Neural crest cell (in vitro differentiated cells): ENCODE results near the gene PRDM16. TPM values are rescaled to one million over a fixed set of nuclear protein-coding genes. Genes with fewer than 3 reads are reported as not detected.

ENCODE experiments used
- DNase-seq: peaks from one replicate; pipeline ENCODE4 v3.0.0; 2021; ENCODE audit warnings: low read depth, mixed read lengths, low spot score
- H3K27ac Mint-ChIP-seq: one replicate; pipeline ENCODE4 v1.8.0; 2021; ENCODE audit warnings: mild to moderate bottlenecking, mixed read lengths; ENCODE audit not compliant: unreplicated experiment
- H3K27me3 Mint-ChIP-seq: 2 replicates; pipeline ENCODE4 v1.8.0; 2021; ENCODE audit warnings: low read depth, mild to moderate bottlenecking, mixed read lengths
- H3K36me3 Mint-ChIP-seq: 2 replicates; pipeline ENCODE4 v1.8.0; 2021; ENCODE audit warnings: low read depth, mild to moderate bottlenecking, mixed read lengths
- H3K4me1 Mint-ChIP-seq: 2 replicates; pipeline ENCODE4 v1.8.0; 2021; ENCODE audit warnings: mixed read lengths
- H3K4me3 Mint-ChIP-seq: one replicate; pipeline ENCODE4 v1.8.0; 2021; ENCODE audit warnings: mild to moderate bottlenecking, mixed read lengths
- H3K9me3 Mint-ChIP-seq: 2 replicates; pipeline ENCODE4 v1.8.0; 2021; ENCODE audit warnings: mixed read lengths
- CTCF ChIP-seq: fragments of 200-600 bp; sonication (generic); conservative IDR thresholded peaks from 2 replicates; pipeline ENCODE4 v1.5.0; 2021; ENCODE audit warnings: antibody characterized with exemption, mild to moderate bottlenecking
- total RNA-seq: library from RNA; stranded (reverse); gene quantifications from 2 replicates; pipeline ENCODE4 v1.2.1, GENCODE V29; 2021

PRDM16 gene
- total RNA-seq, 1 donor from 2014 or later: 11.7 TPM

GRCh38 chr1:3155056-3155925 is 86.3 kb downstream of the PRDM16 start:
- H3K9me3 Mint-ChIP-seq: no peaks in the 10 kb centered on the region
- peaks cover 4% of the 10 kb centered on the region for H3K27me3 Mint-ChIP-seq
- no peak for DNase-seq
- H3K4me3 Mint-ChIP-seq: no peak overlapping the region
- TF ChIP-seq CTCF: no peak
- H3K4me1 Mint-ChIP-seq: peaks cover 22% of the 10 kb centered on the region
- no peaks in the 10 kb centered on the region for H3K36me3 Mint-ChIP-seq
- H3K27ac Mint-ChIP-seq: no peak overlapping the region

- Mint-ChIP-seq H3K4me3 (no peak overlapping the region), H3K4me1 (peaks cover 22% of the 10 kb centered on the region), H3K9me3 (no peaks in the 10 kb centered on the region), H3K27me3 (peaks cover 4% of the 10 kb centered on the region), H3K36me3 (no peaks in the 10 kb centered on the region), H3K27ac (no peak overlapping the region)
- no peak for DNase-seq
- no peak for TF ChIP-seq CTCF
Observed at GRCh38 chr1:3155926-3156220, 86.9 kb downstream of the PRDM16 start.

GRCh38 chr1:3156936-3157335 is 87.9 kb downstream of the PRDM16 start:
- no peaks in the 10 kb centered on the region for H3K36me3 Mint-ChIP-seq
- peaks cover 4% of the 10 kb centered on the region for H3K27me3 Mint-ChIP-seq
- H3K4me3 Mint-ChIP-seq: no peak overlapping the region
- no peaks in the 10 kb centered on the region for H3K9me3 Mint-ChIP-seq
- DNase-seq: no peak
- H3K27ac Mint-ChIP-seq: no peak overlapping the region
- no peak for TF ChIP-seq CTCF
- peaks cover 22% of the 10 kb centered on the region for H3K4me1 Mint-ChIP-seq

- no peaks in the 10 kb centered on the region for H3K9me3 Mint-ChIP-seq
- H3K4me3 Mint-ChIP-seq: no peak overlapping the region
- TF ChIP-seq CTCF: no peak
- no peaks in the 10 kb centered on the region for H3K27me3 Mint-ChIP-seq
- no peak overlapping the region for H3K27ac Mint-ChIP-seq
- DNase-seq: no peak
- H3K36me3 Mint-ChIP-seq: no peaks in the 10 kb centered on the region
- peaks cover 27% of the 10 kb centered on the region for H3K4me1 Mint-ChIP-seq
Observed at GRCh38 chr1:3158347-3158746, 89.3 kb downstream of the PRDM16 start.

- H3K4me1 Mint-ChIP-seq: peaks cover 29% of the 10 kb centered on the region
- H3K36me3 Mint-ChIP-seq: no peaks in the 10 kb centered on the region
- H3K4me3 Mint-ChIP-seq: no peak overlapping the region
Observed at GRCh38 chr1:3159121-3159520, 90.1 kb downstream of the PRDM16 start.

More at GRCh38 chr1:3159121-3159520, 90.1 kb downstream of the PRDM16 start:
- Mint-ChIP-seq H3K9me3 (no peaks in the 10 kb centered on the region), H3K27me3 (no peaks in the 10 kb centered on the region), H3K27ac (no peak overlapping the region)
- DNase-seq: no peak
- no peak for TF ChIP-seq CTCF
